ENCODE data around the gene SIRT7.

DNA sequence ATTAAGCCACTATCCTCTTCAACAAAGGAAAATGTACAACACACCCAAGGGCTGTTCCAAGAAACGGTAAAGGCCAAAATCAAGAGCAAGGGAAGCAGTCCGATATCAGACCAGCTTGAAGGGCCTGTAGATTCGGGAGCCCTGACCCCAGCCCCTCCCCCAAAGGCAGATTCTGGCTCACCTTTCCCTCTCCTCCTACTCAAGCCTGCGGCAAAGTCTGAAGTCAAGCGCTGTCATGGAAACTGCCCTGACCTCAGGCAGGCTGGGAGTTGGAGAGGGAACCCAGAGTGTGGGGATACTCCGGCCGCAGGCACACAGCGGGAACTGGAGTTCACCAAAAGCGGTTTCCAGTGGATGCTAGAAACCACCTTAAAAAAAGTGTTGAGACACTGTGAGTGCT is 28.4 kb downstream of the SIRT7 start:
- TF ChIP-seq, protein P1, sequence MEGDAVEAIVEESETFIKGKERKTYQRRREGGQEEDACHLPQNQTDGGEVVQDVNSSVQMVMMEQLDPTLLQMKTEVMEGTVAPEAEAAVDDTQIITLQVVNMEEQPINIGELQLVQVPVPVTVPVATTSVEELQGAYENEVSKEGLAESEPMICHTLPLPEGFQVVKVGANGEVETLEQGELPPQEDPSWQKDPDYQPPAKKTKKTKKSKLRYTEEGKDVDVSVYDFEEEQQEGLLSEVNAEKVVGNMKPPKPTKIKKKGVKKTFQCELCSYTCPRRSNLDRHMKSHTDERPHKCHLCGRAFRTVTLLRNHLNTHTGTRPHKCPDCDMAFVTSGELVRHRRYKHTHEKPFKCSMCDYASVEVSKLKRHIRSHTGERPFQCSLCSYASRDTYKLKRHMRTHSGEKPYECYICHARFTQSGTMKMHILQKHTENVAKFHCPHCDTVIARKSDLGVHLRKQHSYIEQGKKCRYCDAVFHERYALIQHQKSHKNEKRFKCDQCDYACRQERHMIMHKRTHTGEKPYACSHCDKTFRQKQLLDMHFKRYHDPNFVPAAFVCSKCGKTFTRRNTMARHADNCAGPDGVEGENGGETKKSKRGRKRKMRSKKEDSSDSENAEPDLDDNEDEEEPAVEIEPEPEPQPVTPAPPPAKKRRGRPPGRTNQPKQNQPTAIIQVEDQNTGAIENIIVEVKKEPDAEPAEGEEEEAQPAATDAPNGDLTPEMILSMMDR (IDR thresholded peaks at IDR 0.05): no peak
- TF ChIP-seq POLR2A (IDR thresholded peaks at IDR 0.05): no peak
